Measurements from ENCODE around the gene RAPGEF4. TPM values are rescaled to one million over a fixed set of nuclear protein-coding genes. Genes with fewer than 3 reads are reported as not detected.
A peak's percentile ranks its signal among the peaks of the same experiment; 100 is the strongest.

Gene RAPGEF4
- total RNA-seq, 1 donor, result 0.36 TPM

GRCh38 chr2:172842511-172843265, 107.0 kb downstream of the RAPGEF4 start:
- Histone ChIP-seq H3K4me1 (ENCODE audit: insufficient read depth, low read length) (no peaks in the 10 kb centered on the region), H2AFZ (ENCODE audit: low read length) (no peak overlapping the region), H3K79me2 (ENCODE audit: insufficient read depth, low read length) (no peaks in the 10 kb centered on the region), H3K9me3 (ENCODE audit: low read depth, low read length) (no peaks in the 10 kb centered on the region), H3K4me2 (ENCODE audit: insufficient read depth, low read length) (no peak overlapping the region), H3K27ac (ENCODE audit: low read depth, low read length) (no peak overlapping the region), H3K4me3 (ENCODE audit: insufficient read depth, low read length) (no peak overlapping the region), H3K36me3 (ENCODE audit: insufficient read depth, low read length) (no peaks in the 10 kb centered on the region), H3K27me3 (ENCODE audit: insufficient read depth, low read length) (peaks cover 2% of the 10 kb centered on the region), H4K20me1 (ENCODE audit: insufficient read depth, low read length) (no peaks in the 10 kb centered on the region)
- no peak for DNase-seq (ENCODE audit: insufficient read length, low spot score, missing footprints)
- TF ChIP-seq CTCF (IDR thresholded peaks at IDR 0.05; ENCODE audit: extremely low read depth, low read depth, low read length), result no peak

GRCh38 chr2:172843266-172843582, 107.6 kb downstream of the RAPGEF4 start:
- H3K27me3 ChIP-seq (ENCODE audit: insufficient read depth, low read length), result peaks cover 2% of the 10 kb centered on the region
- H3K4me3 ChIP-seq (ENCODE audit: insufficient read depth, low read length), result no peak overlapping the region
- no peaks in the 10 kb centered on the region for H4K20me1 ChIP-seq (ENCODE audit: insufficient read depth, low read length)
- H3K79me2 ChIP-seq (ENCODE audit: insufficient read depth, low read length), result no peaks in the 10 kb centered on the region
- no peak for TF ChIP-seq CTCF (IDR thresholded peaks at IDR 0.05; ENCODE audit: extremely low read depth, low read depth, low read length)
- DNase-seq (ENCODE audit: insufficient read length, low spot score, missing footprints), result no peak
- H3K9me3 ChIP-seq (ENCODE audit: low read depth, low read length), result no peaks in the 10 kb centered on the region
- H3K36me3 ChIP-seq (ENCODE audit: insufficient read depth, low read length), result no peaks in the 10 kb centered on the region
- H3K4me1 ChIP-seq (ENCODE audit: insufficient read depth, low read length), result no peaks in the 10 kb centered on the region
- no peak overlapping the region for H3K4me2 ChIP-seq (ENCODE audit: insufficient read depth, low read length)
- no peak overlapping the region for H2AFZ ChIP-seq (ENCODE audit: low read length)
- H3K27ac ChIP-seq (ENCODE audit: low read depth, low read length), result no peak overlapping the region

GRCh38 chr2:172843902-172844715, 108.5 kb downstream of the RAPGEF4 start:
- no peaks in the 10 kb centered on the region for H4K20me1 ChIP-seq (ENCODE audit: insufficient read depth, low read length)
- peaks cover 2% of the 10 kb centered on the region for H3K27me3 ChIP-seq (ENCODE audit: insufficient read depth, low read length)
- no peaks in the 10 kb centered on the region for H3K36me3 ChIP-seq (ENCODE audit: insufficient read depth, low read length)
- no peaks in the 10 kb centered on the region for H3K79me2 ChIP-seq (ENCODE audit: insufficient read depth, low read length)
- H3K4me3 ChIP-seq (ENCODE audit: insufficient read depth, low read length), result no peak overlapping the region
- H3K9me3 ChIP-seq (ENCODE audit: low read depth, low read length), result no peaks in the 10 kb centered on the region
- no peak overlapping the region for H2AFZ ChIP-seq (ENCODE audit: low read length)
- TF ChIP-seq CTCF (IDR thresholded peaks at IDR 0.05; ENCODE audit: extremely low read depth, low read depth, low read length), result no peak
- H3K27ac ChIP-seq (ENCODE audit: low read depth, low read length), result no peak overlapping the region
- no peak for DNase-seq (ENCODE audit: insufficient read length, low spot score, missing footprints)
- no peaks in the 10 kb centered on the region for H3K4me1 ChIP-seq (ENCODE audit: insufficient read depth, low read length)
- H3K4me2 ChIP-seq (ENCODE audit: insufficient read depth, low read length), result no peak overlapping the region

GRCh38 chr2:172845028-172845630, 109.5 kb downstream of the RAPGEF4 start:
- peak; percentile 27 for DNase-seq (ENCODE audit: insufficient read length, low spot score, missing footprints)
- H3K27me3 ChIP-seq (ENCODE audit: insufficient read depth, low read length), result peaks cover 2% of the 10 kb centered on the region
- no peak for TF ChIP-seq CTCF (IDR thresholded peaks at IDR 0.05; ENCODE audit: extremely low read depth, low read depth, low read length)
- H3K9me3 ChIP-seq (ENCODE audit: low read depth, low read length), result no peaks in the 10 kb centered on the region
- H3K4me3 ChIP-seq (ENCODE audit: insufficient read depth, low read length), result no peak overlapping the region
- H3K4me1 ChIP-seq (ENCODE audit: insufficient read depth, low read length), result no peaks in the 10 kb centered on the region
- H2AFZ ChIP-seq (ENCODE audit: low read length), result no peak overlapping the region
- H3K4me2 ChIP-seq (ENCODE audit: insufficient read depth, low read length), result no peak overlapping the region
- H4K20me1 ChIP-seq (ENCODE audit: insufficient read depth, low read length), result no peaks in the 10 kb centered on the region
- H3K27ac ChIP-seq (ENCODE audit: low read depth, low read length), result no peak overlapping the region
- no peaks in the 10 kb centered on the region for H3K36me3 ChIP-seq (ENCODE audit: insufficient read depth, low read length)
- no peaks in the 10 kb centered on the region for H3K79me2 ChIP-seq (ENCODE audit: insufficient read depth, low read length)
